GM23338 (cell line): ENCODE results near the gene OR8B2. TPM values are rescaled to one million over a fixed set of nuclear protein-coding genes. Genes with fewer than 3 reads are reported as not detected.

Source experiments
- ATAC-seq: fragments of 200-7000 bp; cut with Tn5 transposase; 3 replicates; pipeline ENCODE4 v1.9.1; 2020
- DNase-seq: peaks from one replicate; pipeline ENCODE4 v3.0.0-alpha.2; 2015; ENCODE audit warnings: low spot score
- H2AFZ ChIP-seq: fragments of 200-600 bp; sonication (generic); 2 replicates; pipeline ENCODE4 v1.8.0; 2016; ENCODE audit warnings: antibody characterized with exemption, mild to moderate bottlenecking, moderate library complexity
- H3F3A ChIP-seq: fragments of 200-600 bp; sonication (generic); replicated peaks from 2 replicates; pipeline ENCODE4 v1.8.0; 2017; ENCODE audit warnings: antibody characterized with exemption, mixed run types, low read depth
- H3K27ac ChIP-seq: fragments of 200-600 bp; sonication (generic); 2 replicates; pipeline ENCODE4 v1.6.1; 2016; ENCODE audit warnings: low read depth
- H3K27me3 ChIP-seq: fragments of 200-600 bp; sonication (generic); 2 replicates; pipeline ENCODE4 v1.8.0; 2016; ENCODE audit warnings: mild to moderate bottlenecking, mixed run types, moderate library complexity; ENCODE audit not compliant: insufficient read depth
- H3K36me3 ChIP-seq: fragments of 200-600 bp; sonication (generic); 2 replicates; pipeline ENCODE4 v1.8.0; 2016; ENCODE audit warnings: mild to moderate bottlenecking; ENCODE audit not compliant: insufficient read depth
- H3K4me1 ChIP-seq: fragments of 200-600 bp; sonication (generic); 2 replicates; pipeline ENCODE4 v1.8.0; 2016; ENCODE audit warnings: mild to moderate bottlenecking, moderate library complexity; ENCODE audit not compliant: insufficient read depth
- H3K4me2 ChIP-seq: fragments of 200-600 bp; sonication (generic); 2 replicates; pipeline ENCODE4 v1.7.1; 2017; ENCODE audit warnings: mixed run types
- H3K4me3 ChIP-seq: fragments of 200-600 bp; sonication (generic); 2 replicates; pipeline ENCODE4 v1.6.1; 2016; ENCODE audit warnings: mixed run types
- H3K79me2 ChIP-seq: fragments of 200-600 bp; sonication (generic); replicated peaks from 2 replicates; pipeline ENCODE4 v1.8.0; 2017; ENCODE audit warnings: mild to moderate bottlenecking; ENCODE audit not compliant: insufficient read depth
- H3K9me2 ChIP-seq: fragments of 200-600 bp; sonication (generic); 2 replicates; pipeline ENCODE4 v1.8.0; 2017; ENCODE audit not compliant: insufficient read depth
- H4K20me1 ChIP-seq: fragments of 200-600 bp; sonication (generic); replicated peaks from 2 replicates; pipeline ENCODE4 v1.8.0; 2017; ENCODE audit warnings: mild to moderate bottlenecking; ENCODE audit not compliant: insufficient read depth
- H3K27ac Mint-ChIP-seq: 2 replicates; pipeline ENCODE4 v1.8.0; 2020; ENCODE audit warnings: inconsistent platforms, mild to moderate bottlenecking, moderate library complexity, mixed read lengths
- H3K27me3 Mint-ChIP-seq: 3 replicates; pipeline ENCODE4 v1.8.0; 2022; ENCODE audit warnings: low read depth, mild to moderate bottlenecking, moderate library complexity, mixed read lengths, inconsistent platforms; ENCODE audit not compliant: insufficient read depth, poor library complexity
- H3K36me3 Mint-ChIP-seq: 3 replicates; pipeline ENCODE4 v1.8.0; 2021; ENCODE audit warnings: low read depth, mild to moderate bottlenecking, inconsistent platforms, moderate library complexity, mixed read lengths
- H3K4me1 Mint-ChIP-seq: 3 replicates; pipeline ENCODE4 v1.8.0; 2020; ENCODE audit warnings: mild to moderate bottlenecking, inconsistent platforms, mixed read lengths
- H3K4me3 Mint-ChIP-seq: 3 replicates; pipeline ENCODE4 v1.8.0; 2021; ENCODE audit warnings: moderate library complexity, mild to moderate bottlenecking, inconsistent platforms, mixed read lengths
- H3K9me3 Mint-ChIP-seq: 3 replicates; pipeline ENCODE4 v1.8.0; 2020; ENCODE audit warnings: moderate library complexity, mild to moderate bottlenecking, inconsistent platforms, mixed read lengths
- CREB1 ChIP-seq: fragments of 250-450 bp; sonication (Bioruptor Pico); IDR thresholded peaks from 2 replicates; pipeline ENCODE4 v1.5.0; 2020; ENCODE audit warnings: low read depth, mild to moderate bottlenecking, moderate library complexity
- CTCF ChIP-seq, 2 experiments: fragments of 200-600 bp in 1 of 2; sonication (generic) in 1 of 2; conservative IDR thresholded peaks; 2 replicates each; pipeline versions ENCODE4 v1.5.1 to v1.6.1; 2016 to 2017; ENCODE audit warnings: antibody characterized with exemption in 2 of 2, low read depth in 2 of 2, mild to moderate bottlenecking in 2 of 2, moderate library complexity in 1 of 2
- ETS1 ChIP-seq: IDR thresholded peaks from 2 replicates; pipeline ENCODE4 v1.6.1; 2016; ENCODE audit warnings: antibody characterized with exemption
- EZH2 ChIP-seq: fragments of 200-600 bp; sonication (generic); IDR thresholded peaks from one replicate; pipeline ENCODE4 v1.8.0; 2017; ENCODE audit warnings: antibody characterized with exemption, mild to moderate bottlenecking, low read depth; ENCODE audit not compliant: unreplicated experiment
- EZH2phosphoT487 ChIP-seq: fragments of 200-600 bp; sonication (generic); IDR thresholded peaks from one replicate; pipeline ENCODE4 v1.8.1; 2018; ENCODE audit warnings: antibody characterized with exemption; ENCODE audit not compliant: unreplicated experiment
- JUNB ChIP-seq: IDR thresholded peaks from one replicate; pipeline ENCODE4 v1.6.1; 2016; ENCODE audit warnings: antibody characterized with exemption; ENCODE audit not compliant: unreplicated experiment
- NANOG ChIP-seq: IDR thresholded peaks from 2 replicates; pipeline ENCODE4 v1.6.1; 2016; ENCODE audit warnings: antibody characterized with exemption, borderline replicate concordance
- POLR2AphosphoS5 ChIP-seq: IDR thresholded peaks from 2 replicates; pipeline ENCODE4 v1.6.1; 2016; ENCODE audit warnings: antibody characterized with exemption, low read depth
- REST ChIP-seq: IDR thresholded peaks from one replicate; pipeline ENCODE4 v1.6.1; 2018; ENCODE audit warnings: antibody characterized with exemption; ENCODE audit not compliant: unreplicated experiment
- STAT1 ChIP-seq: IDR thresholded peaks from one replicate; pipeline ENCODE4 v1.6.1; 2016; ENCODE audit warnings: antibody characterized with exemption; ENCODE audit not compliant: unreplicated experiment
- ZNF114 ChIP-seq: fragments of 250-450 bp; sonication (Bioruptor Pico); IDR thresholded peaks from 2 replicates; pipeline ENCODE4 v1.5.0; 2020; ENCODE audit warnings: mild to moderate bottlenecking, moderate library complexity
- ZNF331 ChIP-seq: fragments of 250-450 bp; sonication (Bioruptor Pico); IDR thresholded peaks from 2 replicates; pipeline ENCODE4 v1.5.0; 2020; ENCODE audit warnings: low read depth, mild to moderate bottlenecking, moderate library complexity
- ZNF462 ChIP-seq: fragments of 250-450 bp; sonication (Bioruptor Pico); IDR thresholded peaks from 2 replicates; pipeline ENCODE4 v1.5.0; 2020; ENCODE audit warnings: mild to moderate bottlenecking, moderate library complexity
- polyA plus RNA-seq: library from polyadenylated mRNA; unstranded; fragments of >200 nt; fragmentation: Nextera tagmentation; extraction: Ambion mirVana; gene quantifications from 2 replicates; pipeline ENCODE4 v1.2.1, GENCODE V29; 2016
- total RNA-seq: library from RNA; depleted of rRNA; stranded (reverse); fragments of >200 nt; shearing (Covaris generic); gene quantifications from 2 replicates; pipeline ENCODE4 v1.2.3, GENCODE V29; 2014

The OR8B2 gene
- total and polyA plus RNA-seq, 2 experiments from 2014 or later = not detected

- Mint-ChIP-seq H3K4me3 (no peak overlapping the region), H3K36me3 (no peaks in the 10 kb centered on the region), H3K27me3 (no peaks in the 10 kb centered on the region), H3K9me3 (no peaks in the 10 kb centered on the region; the same call in 2 of the 3 replicates), H3K4me1 (no peaks in the 10 kb centered on the region), H3K27ac (peak overlapping the region; percentile 73)
- no peaks in the 10 kb centered on the region for H4K20me1 ChIP-seq
- no peaks in the 10 kb centered on the region for H3K36me3 ChIP-seq
- H3K9me2 ChIP-seq = peaks cover 6% of the 10 kb centered on the region; the same call in 1 of the 2 replicates
- no peaks in the 10 kb centered on the region for H3K4me1 ChIP-seq
- no peak overlapping the region for H3K27ac ChIP-seq
- no peak for DNase-seq
- H3K4me2 ChIP-seq = no peak overlapping the region
- no peaks in the 10 kb centered on the region for H3K27me3 ChIP-seq
- no peaks in the 10 kb centered on the region for H3K79me2 ChIP-seq
- H2AFZ ChIP-seq = peak overlapping the region; percentile 66; the same call in 1 of the 2 replicates
- no peak for TF ChIP-seq CTCF (conservative IDR thresholded peaks at IDR 0.05; ENCODE audit: low read depth in 2 of 2)
- TF ChIP-seq ZNF462 = no peak
- no peak for TF ChIP-seq REST
- no peak for TF ChIP-seq ZNF331 (CRISPR knock-in tag)
- TF ChIP-seq ZNF114 = no peak
- no peak for TF ChIP-seq EZH2phosphoT487
- no peak for TF ChIP-seq POLR2AphosphoS5
- no peak for TF ChIP-seq NANOG
- TF ChIP-seq ETS1 = no peak
- TF ChIP-seq CREB1 (CRISPR knock-in tag) = no peak
- no peak for TF ChIP-seq EZH2
- no peak for TF ChIP-seq JUNB
- no peak for TF ChIP-seq STAT1
- no peaks in the 10 kb centered on the region for H3F3A ChIP-seq
- H3K4me3 ChIP-seq = no peak overlapping the region
- ATAC-seq = no peak
These were observed 36.7 kb upstream of the OR8B2 start for GRCh38 chr11:124421043-124421442.
